HCT116 (cell line): Measurements from ENCODE around the gene GPR52. TPM values are rescaled to one million over a fixed set of nuclear protein-coding genes. Genes with fewer than 3 reads are reported as not detected.

ENCODE experiments used
- ATAC-seq: fragments of 200-7000 bp; cut with Tn5 transposase; 2 replicates; pipeline ENCODE4 v1.9.1; 2020; ENCODE audit warnings: mild to moderate bottlenecking, moderate library complexity
- BruUV-seq: library from RNA; stranded (reverse); fragments of 400-500 nt; replicated peaks from 2 replicates; lab custom pipeline; 2021; lab: Mats Ljungman, UMichigan
- CTCF ChIA-PET: fragments of 300-600 bp; sonication (Branson Sonifier 250); formaldehyde crosslinking; loops from one replicate; lab custom pipeline; 2021; ENCODE audit warnings: antibody characterized with exemption; lab: Charles Lee
- POLR2A ChIA-PET: fragments of 300-600, 350-600 bp; sonication (Branson Sonifier 250); formaldehyde crosslinking; loops from one replicate; lab custom pipeline; 2021; ENCODE audit warnings: antibody characterized with exemption; lab: Charles Lee
- RAD21 ChIA-PET, 2 experiments: fragments of 300-600 bp; sonication (Branson Sonifier 250); formaldehyde crosslinking; loops; one replicate each; lab custom pipeline; 2023; ENCODE audit warnings: low total read pairs in 2 of 2; ENCODE audit not compliant: uncharacterized antibody in 2 of 2, unreplicated experiment in 2 of 2, low non-redundant PET in 1 of 2; lab: Charles Lee
- DNase-seq: peaks from one replicate; pipeline ENCODE4 v3.0.0-alpha.2; 2010; ENCODE audit warnings: low read depth, low spot score
- H2AFZ ChIP-seq: fragments of 200-600 bp; shearing (Covaris generic), sonication (generic); 2 replicates; pipeline ENCODE4 v1.6.1; 2017; ENCODE audit warnings: low read depth, mixed run types, mixed read lengths, antibody characterized with exemption, low read length; ENCODE audit not compliant: poor library complexity, severe bottlenecking
- H3K27ac ChIP-seq: 2 replicates; pipeline ENCODE4 v1.5.1; 2012; ENCODE audit warnings: low read depth, low read length
- H3K27me3 ChIP-seq: fragments of 200-600 bp; sonication (generic); 2 replicates; pipeline ENCODE4 v1.6.1; 2016; ENCODE audit warnings: mixed run types, low read length, mixed read lengths; ENCODE audit not compliant: insufficient read depth
- H3K36me3 ChIP-seq, 2 experiments: fragments of 200-500 bp in 1 of 2; fragments of 200-600 bp in 1 of 2; sonication (Bioruptor generic) in 1 of 2; sonication (generic) in 1 of 2; 2 replicates each; pipeline versions ENCODE4 v1.5.1 to v1.6.1; 2014 to 2016; ENCODE audit warnings: low read length in 2 of 2, inconsistent platforms in 1 of 2, mixed read lengths in 1 of 2, mixed run types in 1 of 2; ENCODE audit not compliant: insufficient read depth in 2 of 2, control insufficient read depth in 1 of 2
- H3K4me1 ChIP-seq, 2 experiments: fragments of 200-600 bp in 1 of 2; sonication (generic) in 1 of 2; 2 replicates each; pipeline versions ENCODE4 v1.5.1 to v1.6.1; 2012 to 2017; ENCODE audit warnings: low read length in 2 of 2, inconsistent platforms in 1 of 2, mild to moderate bottlenecking in 1 of 2, mixed read lengths in 1 of 2, mixed run types in 1 of 2, moderate library complexity in 1 of 2; ENCODE audit not compliant: insufficient read depth in 2 of 2, control insufficient read depth in 1 of 2
- H3K4me2 ChIP-seq: fragments of 200-600 bp; sonication (generic); 2 replicates; pipeline ENCODE4 v1.6.1; 2017; ENCODE audit warnings: mixed run types, low read length, mixed read lengths
- H3K4me3 ChIP-seq, 2 experiments: fragments of 200-600 bp in 1 of 2; sonication (generic) in 1 of 2; replicated peaks in 1 of 2; 2 replicates each; pipeline ENCODE4 v1.5.1; 2011 to 2016; ENCODE audit warnings: low read length in 2 of 2, control low read depth in 1 of 2, low read depth in 1 of 2, mild to moderate bottlenecking in 1 of 2, mixed read lengths in 1 of 2, mixed run types in 1 of 2
- H3K79me2 ChIP-seq: fragments of 200-600 bp; sonication (generic); 2 replicates; pipeline ENCODE4 v1.6.1; 2017; ENCODE audit warnings: mild to moderate bottlenecking, mixed run types, low read length, moderate library complexity, mixed read lengths; ENCODE audit not compliant: insufficient read depth
- H3K9ac ChIP-seq: fragments of 200-600 bp; sonication (generic); 2 replicates; pipeline ENCODE4 v1.6.1; 2016; ENCODE audit warnings: low read length, mixed read lengths
- H3K9me2 ChIP-seq: fragments of 200-600 bp; sonication (generic), shearing (Covaris generic); 2 replicates; pipeline ENCODE4 v1.6.1; 2017; ENCODE audit warnings: mixed run types, mild to moderate bottlenecking, moderate library complexity; ENCODE audit not compliant: insufficient read depth
- H3K9me3 ChIP-seq, 2 experiments: fragments of 200-500 bp in 1 of 2; fragments of 200-600 bp in 1 of 2; sonication (Bioruptor generic) in 1 of 2; sonication (generic) in 1 of 2; 2 replicates each; pipeline ENCODE4 v1.6.1; 2014 to 2017; ENCODE audit warnings: low read length in 2 of 2, mixed read lengths in 2 of 2, inconsistent platforms in 1 of 2, low read depth in 1 of 2, mild to moderate bottlenecking in 1 of 2, mixed run types in 1 of 2, moderate library complexity in 1 of 2; ENCODE audit not compliant: control insufficient read depth in 1 of 2, insufficient read depth in 1 of 2
- H4K20me1 ChIP-seq: fragments of 200-600 bp; sonication (generic), shearing (Covaris generic); 2 replicates; pipeline ENCODE4 v1.6.1; 2017; ENCODE audit warnings: mixed run types, mild to moderate bottlenecking, moderate library complexity; ENCODE audit not compliant: insufficient read depth
- ATF3 ChIP-seq: IDR thresholded peaks from 2 replicates; pipeline ENCODE4 v1.6.1; 2012
- CBX3 ChIP-seq: IDR thresholded peaks from 2 replicates; pipeline ENCODE4 v1.6.1; 2012; ENCODE audit warnings: low read depth
- CEBPB ChIP-seq: IDR thresholded peaks from 2 replicates; pipeline ENCODE4 v1.6.1; 2012; ENCODE audit warnings: low read depth
- EGR1 ChIP-seq: IDR thresholded peaks from 2 replicates; pipeline ENCODE4 v1.6.1; 2012; ENCODE audit warnings: low read depth
- ELF1 ChIP-seq: IDR thresholded peaks from 2 replicates; pipeline ENCODE4 v1.6.1; 2012; ENCODE audit warnings: low read depth, borderline replicate concordance
- EZH2 ChIP-seq: fragments of 200-600 bp; sonication (generic); IDR thresholded peaks from 2 replicates; pipeline ENCODE4 v1.6.1; 2017; ENCODE audit warnings: antibody characterized with exemption, mixed run types
- EZH2phosphoT487 ChIP-seq: fragments of 200-600 bp; IDR thresholded peaks from 2 replicates; pipeline ENCODE4 v1.6.1; 2018; ENCODE audit warnings: antibody characterized with exemption, borderline replicate concordance
- FOSL1 ChIP-seq: IDR thresholded peaks from 2 replicates; pipeline ENCODE4 v1.6.1; 2012; ENCODE audit warnings: low read depth
- JUND ChIP-seq: IDR thresholded peaks from 2 replicates; pipeline ENCODE4 v1.6.1; 2012
- MAX ChIP-seq: IDR thresholded peaks from 2 replicates; pipeline ENCODE4 v1.6.1; 2012
- POLR2A ChIP-seq: IDR thresholded peaks from 2 replicates; pipeline ENCODE4 v1.7.0; 2011; ENCODE audit warnings: borderline replicate concordance; ENCODE audit not compliant: insufficient read depth, insufficient read length; ENCODE audit errors: extremely low read depth
- POLR2AphosphoS5 ChIP-seq: IDR thresholded peaks from 2 replicates; pipeline ENCODE4 v1.6.1; 2011; ENCODE audit warnings: mild to moderate bottlenecking, low read depth, low read length, moderate library complexity
- RAD21 ChIP-seq: IDR thresholded peaks from 2 replicates; pipeline ENCODE4 v1.6.1; 2012; ENCODE audit warnings: low read depth, mild to moderate bottlenecking
- SIN3A ChIP-seq: IDR thresholded peaks from 2 replicates; pipeline ENCODE4 v1.6.1; 2012; ENCODE audit warnings: low read depth
- SP1 ChIP-seq: IDR thresholded peaks from 2 replicates; pipeline ENCODE4 v1.6.1; 2012; ENCODE audit warnings: low read depth
- SRF ChIP-seq: IDR thresholded peaks from 2 replicates; pipeline ENCODE4 v1.6.1; 2012; ENCODE audit warnings: low read depth
- YY1 ChIP-seq: IDR thresholded peaks from 2 replicates; pipeline ENCODE4 v1.6.1; 2011; ENCODE audit warnings: low read length, low read depth, moderate library complexity, mild to moderate bottlenecking; ENCODE audit not compliant: insufficient replicate concordance; ENCODE audit errors: extremely low read depth
- ZBTB33 ChIP-seq: IDR thresholded peaks from 2 replicates; pipeline ENCODE4 v1.6.1; 2011; ENCODE audit warnings: mild to moderate bottlenecking, low read length, moderate library complexity; ENCODE audit not compliant: insufficient replicate concordance; ENCODE audit errors: extremely low read depth
- ZFX ChIP-seq: fragments of 450-650 bp; IDR thresholded peaks from 2 replicates; pipeline ENCODE4 v1.6.1; 2017
- ZNF274 ChIP-seq: fragments of 200-500 bp; sonication (Bioruptor generic); IDR thresholded peaks from 2 replicates; pipeline ENCODE4 v1.6.1; 2014; ENCODE audit warnings: mild to moderate bottlenecking, low read depth, low read length, inconsistent platforms
- intact Hi-C: fragments of 100-400 bp; cut with micrococcal nuclease; formaldehyde crosslinking; loops from 2 replicates; pipeline ENCODE4 v1.10.0; 2022
- total RNA-seq: library from RNA; stranded (reverse); gene quantifications from one replicate; pipeline ENCODE4 v1.2.1, GENCODE V29; 2021; ENCODE audit not compliant: unreplicated experiment

The GPR52 gene
- total RNA-seq, 1 experiment from 2014 or later, result 0.34 TPM

GRCh38 chr1:174480324-174480723, 32.6 kb downstream of the GPR52 start:
- RAD21 ChIA-PET, result no interaction called here
- Histone ChIP-seq H4K20me1 (no peaks in the 10 kb centered on the region), H3K27ac (no peak overlapping the region), H2AFZ (no peak overlapping the region), H3K36me3 (no peaks in the 10 kb centered on the region), H3K4me2 (no peak overlapping the region), H3K9ac (no peak overlapping the region)
- no peak for DNase-seq
- no TSS peak for BruUV-seq
- POLR2A ChIA-PET, result no interaction called here
- TF ChIP-seq CEBPB (no peak), ZBTB33 (no peak), POLR2AphosphoS5 (no peak), POLR2A (no peak), FOSL1 (no peak), ELF1 (no peak), EGR1 (no peak), JUND (no peak), ATF3 (no peak), EZH2 (no peak), MAX (no peak), YY1 (no peak), SIN3A (no peak), RAD21 (no peak), SP1 (no peak), ZFX (no peak), CBX3 (no peak), ZNF274 (no peak), SRF (no peak), EZH2phosphoT487 (no peak)
- TF ChIP-seq, all 23 proteins: peak for 0
- ATAC-seq, result no peak
- CTCF ChIA-PET, result no interaction called here
- Histone ChIP-seq H3K27me3 (no peaks in the 10 kb centered on the region), H3K9me3 (no peaks in the 10 kb centered on the region), H3K4me1 (no peaks in the 10 kb centered on the region), H3K79me2 (no peaks in the 10 kb centered on the region), H3K9me2 (no peaks in the 10 kb centered on the region), H3K4me3 (no peak overlapping the region)
- intact Hi-C loops, result no loop called here
